Neuron (in vitro differentiated cells): ENCODE data around the gene RFX6.

Source experiments
- H2AFZ ChIP-seq: one replicate; pipeline ENCODE4 v1.6.1; 2013; ENCODE audit warnings: low read depth, mild to moderate bottlenecking, inconsistent platforms, low read length, moderate library complexity
- H3K27me3 ChIP-seq: one replicate; pipeline ENCODE4 v1.6.1; 2013; ENCODE audit warnings: low read length; ENCODE audit not compliant: insufficient read depth
- H3K36me3 ChIP-seq: one replicate; pipeline ENCODE4 v1.6.1; 2013; ENCODE audit warnings: low read length; ENCODE audit not compliant: insufficient read depth
- H3K4me1 ChIP-seq: one replicate; pipeline ENCODE4 v1.6.1; 2013; ENCODE audit warnings: low read length; ENCODE audit not compliant: insufficient read depth
- H3K4me3 ChIP-seq: 2 replicates; pipeline ENCODE4 v1.5.1; 2013; ENCODE audit warnings: mild to moderate bottlenecking, low read length, moderate library complexity
- H3K9me3 ChIP-seq: one replicate; pipeline ENCODE4 v1.6.1; 2013; ENCODE audit warnings: low read length

Gene RFX6

DNA sequence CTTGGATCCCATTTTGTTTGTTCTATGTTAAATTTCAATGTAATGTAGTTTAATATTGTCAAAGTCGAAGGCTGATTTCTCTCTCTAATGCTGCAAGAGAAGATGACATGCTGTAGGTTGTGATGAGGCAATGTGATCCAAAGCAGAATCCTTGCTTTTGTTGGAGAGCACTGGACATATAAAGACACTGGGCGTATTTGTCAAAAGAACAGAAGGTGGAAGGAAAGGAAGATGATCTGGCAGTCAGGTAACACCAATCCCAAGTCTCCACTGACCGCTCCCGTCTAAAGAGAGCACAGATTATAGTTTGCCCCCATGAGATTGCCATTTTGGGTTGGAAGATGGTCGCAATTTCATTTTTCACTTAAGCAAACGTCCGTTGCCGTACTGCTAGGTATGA is 935 bp upstream of the RFX6 start:
- Histone ChIP-seq H3K4me1 (peaks cover 10% of the 10 kb centered on the region), H3K9me3 (no peaks in the 10 kb centered on the region), H3K4me3 (no peak overlapping the region), H3K27me3 (peaks cover 38% of the 10 kb centered on the region), H3K36me3 (no peaks in the 10 kb centered on the region), H2AFZ (no peak overlapping the region)

GRCh38 chr6:116877743-116878142 is 701 bp downstream of the RFX6 start:
- H2AFZ ChIP-seq, result no peak overlapping the region
- H3K9me3 ChIP-seq, result no peaks in the 10 kb centered on the region
- peaks cover 10% of the 10 kb centered on the region for H3K4me1 ChIP-seq
- H3K4me3 ChIP-seq, result no peak overlapping the region
- H3K27me3 ChIP-seq, result peaks cover 38% of the 10 kb centered on the region
- no peaks in the 10 kb centered on the region for H3K36me3 ChIP-seq

DNA sequence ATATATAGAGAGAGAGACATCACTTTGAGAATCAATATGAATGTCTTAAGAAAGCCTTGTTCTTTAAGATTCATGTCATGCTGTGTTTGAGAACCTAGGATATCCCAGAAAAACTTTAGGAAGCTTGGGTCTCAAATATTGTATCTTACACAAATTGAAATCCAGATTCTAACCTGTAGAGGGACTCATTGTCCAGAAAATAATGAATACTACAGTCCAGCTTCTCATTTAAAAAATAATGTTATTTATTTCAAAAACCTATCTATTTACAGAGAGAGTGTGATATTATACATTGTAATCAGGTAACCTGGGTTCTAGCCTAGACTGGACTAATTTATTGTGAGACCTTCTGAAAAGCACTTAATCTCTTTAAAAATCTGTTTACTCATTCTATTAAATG is 4.2 kb downstream of the RFX6 start:
- Histone ChIP-seq H3K4me1 (peaks cover 10% of the 10 kb centered on the region), H2AFZ (no peak overlapping the region), H3K27me3 (peaks cover 19% of the 10 kb centered on the region), H3K36me3 (no peaks in the 10 kb centered on the region), H3K4me3 (no peak overlapping the region), H3K9me3 (no peaks in the 10 kb centered on the region)

DNA sequence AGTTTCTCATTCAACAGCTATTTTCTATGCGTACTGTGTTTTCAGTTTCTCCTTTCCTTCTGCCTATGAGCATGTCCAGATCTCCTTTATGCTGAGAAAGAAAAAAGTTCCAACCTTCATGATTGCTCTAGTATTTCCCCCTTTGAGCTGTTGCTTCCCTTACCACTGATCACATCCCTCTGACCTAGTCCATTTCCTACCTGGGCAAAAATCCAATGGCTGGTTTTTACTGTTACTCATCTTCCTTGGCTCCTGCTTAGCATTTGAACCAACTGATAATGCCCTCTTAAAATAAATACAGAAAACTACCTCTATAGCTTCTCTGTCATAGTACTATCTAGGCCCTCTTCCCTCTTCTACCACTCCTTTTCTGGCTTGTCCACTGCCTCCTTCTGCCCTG is 6.0 kb downstream of the RFX6 start:
- H3K27me3 ChIP-seq, result peaks cover 2% of the 10 kb centered on the region
- H3K36me3 ChIP-seq, result no peaks in the 10 kb centered on the region
- H3K4me1 ChIP-seq, result no peaks in the 10 kb centered on the region
- H2AFZ ChIP-seq, result no peak overlapping the region
- H3K9me3 ChIP-seq, result no peaks in the 10 kb centered on the region
- H3K4me3 ChIP-seq, result no peak overlapping the region

GRCh38 chr6:116884530-116884929 is 7.5 kb downstream of the RFX6 start:
- Histone ChIP-seq H2AFZ (no peak overlapping the region), H3K9me3 (no peaks in the 10 kb centered on the region), H3K4me1 (no peaks in the 10 kb centered on the region), H3K36me3 (no peaks in the 10 kb centered on the region), H3K4me3 (no peak overlapping the region), H3K27me3 (no peaks in the 10 kb centered on the region)

- no peaks in the 10 kb centered on the region for H3K36me3 ChIP-seq
- no peak overlapping the region for H2AFZ ChIP-seq
- H3K9me3 ChIP-seq, result no peaks in the 10 kb centered on the region
- H3K4me3 ChIP-seq, result no peak overlapping the region
- no peaks in the 10 kb centered on the region for H3K27me3 ChIP-seq
- no peaks in the 10 kb centered on the region for H3K4me1 ChIP-seq
Measured at GRCh38 chr6:116887168-116887567, 10.1 kb downstream of the RFX6 start.

DNA sequence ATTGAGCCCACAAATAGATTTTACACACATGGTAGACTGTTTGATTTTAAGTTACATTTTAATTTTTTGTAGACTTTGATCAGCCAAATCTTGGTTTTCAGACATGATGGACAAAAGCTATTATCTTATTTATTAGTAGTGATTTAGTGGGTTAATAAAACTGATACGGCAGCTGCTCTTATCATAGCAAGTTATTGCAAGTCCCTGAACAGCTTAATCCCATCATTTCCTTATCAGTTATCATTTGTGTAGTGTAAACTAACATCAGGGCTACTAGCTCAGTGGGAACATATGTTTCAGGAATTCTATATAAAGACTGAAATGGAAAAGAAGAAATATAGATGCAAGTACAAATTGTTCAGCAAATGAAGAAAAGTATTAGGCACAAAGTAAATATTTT is 10.9 kb downstream of the RFX6 start:
- no peaks in the 10 kb centered on the region for H3K36me3 ChIP-seq
- no peaks in the 10 kb centered on the region for H3K9me3 ChIP-seq
- H3K27me3 ChIP-seq, result no peaks in the 10 kb centered on the region
- no peaks in the 10 kb centered on the region for H3K4me1 ChIP-seq
- no peak overlapping the region for H3K4me3 ChIP-seq
- H2AFZ ChIP-seq, result no peak overlapping the region

- Histone ChIP-seq H3K36me3 (no peaks in the 10 kb centered on the region), H3K4me3 (no peak overlapping the region), H3K27me3 (no peaks in the 10 kb centered on the region), H2AFZ (no peak overlapping the region), H3K4me1 (no peaks in the 10 kb centered on the region), H3K9me3 (no peaks in the 10 kb centered on the region)
Measured at GRCh38 chr6:116888732-116889360, 11.8 kb downstream of the RFX6 start.

GRCh38 chr6:116894669-116895068 is 17.6 kb downstream of the RFX6 start:
- Histone ChIP-seq H3K4me3 (no peak overlapping the region), H3K27me3 (no peaks in the 10 kb centered on the region), H3K4me1 (no peaks in the 10 kb centered on the region), H3K36me3 (no peaks in the 10 kb centered on the region), H3K9me3 (no peaks in the 10 kb centered on the region), H2AFZ (no peak overlapping the region)

GRCh38 chr6:116895935-116896334 is 18.9 kb downstream of the RFX6 start:
- Histone ChIP-seq H3K27me3 (no peaks in the 10 kb centered on the region), H3K4me3 (no peak overlapping the region), H2AFZ (no peak overlapping the region), H3K4me1 (no peaks in the 10 kb centered on the region), H3K36me3 (no peaks in the 10 kb centered on the region), H3K9me3 (no peaks in the 10 kb centered on the region)

DNA sequence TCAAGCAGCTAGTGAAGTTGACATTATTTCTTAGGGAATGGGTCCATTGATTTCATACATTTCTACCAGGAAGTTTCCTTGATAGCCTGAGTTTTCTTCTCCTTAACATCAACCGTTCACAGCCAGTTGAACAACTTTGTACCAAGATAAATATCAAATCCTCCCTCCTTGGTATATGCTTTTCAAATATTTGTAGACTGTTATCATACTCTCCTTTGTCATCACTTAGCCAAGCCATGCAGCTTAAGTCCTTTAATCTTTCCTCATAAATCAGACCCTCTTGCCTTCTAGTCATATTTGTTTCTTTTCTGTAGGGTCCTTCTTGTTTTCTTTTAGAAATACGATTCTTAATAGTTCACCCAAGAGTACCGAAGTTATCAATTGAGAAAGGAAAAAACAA is 25.6 kb downstream of the RFX6 start:
- Histone ChIP-seq H3K9me3 (no peaks in the 10 kb centered on the region), H3K27me3 (no peaks in the 10 kb centered on the region), H3K36me3 (no peaks in the 10 kb centered on the region), H3K4me3 (no peak overlapping the region), H3K4me1 (no peaks in the 10 kb centered on the region), H2AFZ (no peak overlapping the region)

DNA sequence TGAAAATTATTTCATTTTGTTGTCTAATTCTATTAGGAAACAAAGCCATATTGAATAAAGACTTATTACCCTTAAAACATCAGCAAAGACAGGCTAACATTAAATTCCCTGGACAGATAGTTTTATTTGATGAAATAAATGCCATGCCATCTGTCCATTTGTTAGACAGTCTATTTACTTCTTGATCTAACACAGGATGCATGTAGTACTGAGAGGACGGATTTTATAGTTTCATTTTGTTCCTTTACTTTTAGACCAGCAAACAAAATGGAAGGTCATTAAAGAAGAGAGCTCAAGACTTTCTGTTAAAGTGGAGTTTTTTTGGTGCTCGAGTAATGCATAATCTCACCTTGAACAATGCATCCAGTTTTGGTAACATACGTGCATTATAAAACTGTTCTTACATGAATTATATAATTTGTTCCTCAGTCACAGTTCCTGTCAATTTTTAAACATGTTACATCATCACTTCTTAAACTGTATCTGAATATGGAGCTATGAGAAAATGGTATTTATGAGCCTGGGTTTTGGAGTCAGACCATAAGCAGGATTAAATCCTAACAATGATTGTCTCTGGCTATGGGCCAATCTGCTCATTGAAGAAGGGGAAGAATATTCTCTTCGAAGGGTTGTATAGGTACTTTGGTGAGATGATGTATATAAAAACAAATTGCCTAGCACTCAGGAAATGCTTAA is 46.0 kb downstream of the RFX6 start:
- no peaks in the 10 kb centered on the region for H3K9me3 ChIP-seq
- no peaks in the 10 kb centered on the region for H3K27me3 ChIP-seq
- no peak overlapping the region for H3K4me3 ChIP-seq
- no peaks in the 10 kb centered on the region for H3K36me3 ChIP-seq
- H3K4me1 ChIP-seq, result no peaks in the 10 kb centered on the region
- H2AFZ ChIP-seq, result no peak overlapping the region

- Histone ChIP-seq H3K9me3 (no peaks in the 10 kb centered on the region), H3K4me3 (no peak overlapping the region), H2AFZ (no peak overlapping the region), H3K27me3 (no peaks in the 10 kb centered on the region), H3K4me1 (no peaks in the 10 kb centered on the region), H3K36me3 (no peaks in the 10 kb centered on the region)
Measured at GRCh38 chr6:116924245-116924644, 47.2 kb downstream of the RFX6 start.
